ENCODE results near the gene OR51T1.

OR51T1 gene

GRCh38 chr11:4863876-4864275 is 17.8 kb upstream of the OR51T1 start:
- ChIA-PET CTCF (no interaction called here), POLR2A (ENCODE audit: low non-redundant PET) (no interaction called here)
- no peak for TF ChIP-seq CTCF (conservative IDR thresholded peaks at IDR 0.05; ENCODE audit: low read depth)
- no peak overlapping the region for H3K27ac ChIP-seq
- no peak for DNase-seq (ENCODE audit: low spot score)

- ChIA-PET POLR2A (ENCODE audit: low non-redundant PET) (no interaction called here), CTCF (no interaction called here)
- no peak for TF ChIP-seq CTCF (conservative IDR thresholded peaks at IDR 0.05; ENCODE audit: low read depth)
- H3K27ac ChIP-seq: no peak overlapping the region
- DNase-seq (ENCODE audit: low spot score): no peak
Measured at GRCh38 chr11:4865855-4866254, 15.8 kb upstream of the OR51T1 start.

GRCh38 chr11:4881188-4881587 is 512 bp upstream of the OR51T1 start:
- no peak for DNase-seq (ENCODE audit: low spot score)
- CTCF ChIA-PET: no interaction called here
- no peak for TF ChIP-seq CTCF (conservative IDR thresholded peaks at IDR 0.05; ENCODE audit: low read depth)
- no peak overlapping the region for H3K27ac ChIP-seq
- POLR2A ChIA-PET (ENCODE audit: low non-redundant PET): no interaction called here

GRCh38 chr11:4882543-4882942 is 843 bp downstream of the OR51T1 start:
- POLR2A ChIA-PET (ENCODE audit: low non-redundant PET): no interaction called here
- no peak overlapping the region for H3K27ac ChIP-seq
- CTCF ChIA-PET: interaction anchor here (0.8 kb wide), 1 partner anchor 24 kb away, joined by 3 read pairs; no protein-coding TSS in a partner anchor

GRCh38 chr11:4884361-4884760 is 2.7 kb downstream of the OR51T1 start:
- TF ChIP-seq CTCF (conservative IDR thresholded peaks at IDR 0.05; ENCODE audit: low read depth): no peak
- POLR2A ChIA-PET (ENCODE audit: low non-redundant PET): no interaction called here
- no peak overlapping the region for H3K27ac ChIP-seq
- no peak for DNase-seq (ENCODE audit: low spot score)
- CTCF ChIA-PET: interaction anchor here (0.6 kb wide), 1 partner anchor 344 kb away, joined by 3 read pairs; no protein-coding TSS in a partner anchor

More at GRCh38 chr11:4882543-4882942, 843 bp downstream of the OR51T1 start:
- no peak for TF ChIP-seq CTCF (conservative IDR thresholded peaks at IDR 0.05; ENCODE audit: low read depth)
- no peak for DNase-seq (ENCODE audit: low spot score)

- CTCF ChIA-PET: no interaction called here
- no peak for TF ChIP-seq CTCF (conservative IDR thresholded peaks at IDR 0.05; ENCODE audit: low read depth)
- H3K27ac ChIP-seq: no peak overlapping the region
- DNase-seq (ENCODE audit: low spot score): no peak
- POLR2A ChIA-PET (ENCODE audit: low non-redundant PET): no interaction called here
Measured at GRCh38 chr11:4886186-4886585, 4.5 kb downstream of the OR51T1 start.

- ChIA-PET CTCF (no interaction called here), POLR2A (ENCODE audit: low non-redundant PET) (no interaction called here)
- DNase-seq (ENCODE audit: low spot score): no peak
- no peak overlapping the region for H3K27ac ChIP-seq
- TF ChIP-seq CTCF (conservative IDR thresholded peaks at IDR 0.05; ENCODE audit: low read depth): no peak
Measured at GRCh38 chr11:4887591-4887990, 5.9 kb downstream of the OR51T1 start.

Measured in RWPE1 (cell line).